ENCODE measurements around the gene AUTS2. TPM values are rescaled to one million over a fixed set of nuclear protein-coding genes. Genes with fewer than 3 reads are reported as not detected.

AUTS2 gene
- total RNA-seq, 1 donor from 2014 or later: 80.6 TPM

DNA sequence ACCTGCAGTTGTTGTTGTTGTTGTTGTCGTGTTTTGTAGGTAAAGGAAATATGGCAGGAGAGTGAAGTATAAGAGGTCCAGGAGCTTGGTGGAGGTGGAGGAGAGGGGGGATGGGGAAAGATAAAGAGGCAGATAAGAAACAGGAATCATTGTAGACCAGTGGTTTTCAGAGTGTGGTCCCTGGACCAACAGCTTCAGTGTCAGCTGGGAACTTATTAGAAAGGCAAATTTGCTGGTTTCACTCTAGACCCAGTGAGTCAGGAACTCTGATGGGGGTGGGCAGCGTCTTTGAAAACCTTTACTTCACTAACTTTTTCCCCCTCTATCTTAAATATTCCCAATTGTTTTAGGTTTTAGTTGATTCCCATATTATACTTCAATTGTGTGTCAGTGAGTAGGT, 241.5 kb downstream of the AUTS2 start:
- DNase-seq (ENCODE audit: extremely low spot score, unreplicated experiment): no peak
- Mint-ChIP-seq H3K27me3 (ENCODE audit: unreplicated experiment) (no peaks in the 10 kb centered on the region), H3K36me3 (ENCODE audit: unreplicated experiment) (no peaks in the 10 kb centered on the region), H3K9me3 (ENCODE audit: unreplicated experiment) (peaks cover 6% of the 10 kb centered on the region), H3K4me1 (ENCODE audit: unreplicated experiment) (peaks cover 29% of the 10 kb centered on the region), H3K4me3 (ENCODE audit: unreplicated experiment) (no peak overlapping the region), H3K27ac (ENCODE audit: unreplicated experiment) (no peak overlapping the region)
- no peak for TF ChIP-seq CTCF (IDR thresholded peaks at IDR 0.05)

DNA sequence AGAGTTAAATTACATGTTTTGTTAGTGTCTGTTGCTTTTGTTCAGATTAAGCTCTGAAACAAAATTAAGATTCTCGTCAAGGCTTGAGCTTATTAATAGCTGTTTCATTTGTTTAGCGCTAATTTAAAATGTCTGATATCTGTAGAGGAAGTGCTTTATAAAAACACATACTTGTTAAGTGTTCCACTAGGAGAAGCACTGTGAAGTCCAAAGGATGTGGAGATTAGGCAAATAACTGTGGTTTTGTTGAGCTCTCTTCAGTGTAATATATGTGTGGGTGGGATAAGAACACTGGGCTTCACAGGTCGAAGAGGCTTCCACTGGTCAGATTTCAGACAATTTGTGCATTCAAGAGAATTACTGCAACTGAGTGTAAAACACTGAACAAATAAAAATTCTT, 242.0 kb downstream of the AUTS2 start:
- no peak for DNase-seq (ENCODE audit: extremely low spot score, unreplicated experiment)
- no peaks in the 10 kb centered on the region for H3K27me3 Mint-ChIP-seq (ENCODE audit: unreplicated experiment)
- H3K9me3 Mint-ChIP-seq (ENCODE audit: unreplicated experiment): peaks cover 6% of the 10 kb centered on the region
- H3K27ac Mint-ChIP-seq (ENCODE audit: unreplicated experiment): no peak overlapping the region
- no peaks in the 10 kb centered on the region for H3K36me3 Mint-ChIP-seq (ENCODE audit: unreplicated experiment)
- TF ChIP-seq CTCF (IDR thresholded peaks at IDR 0.05): no peak
- peaks cover 29% of the 10 kb centered on the region for H3K4me1 Mint-ChIP-seq (ENCODE audit: unreplicated experiment)
- no peak overlapping the region for H3K4me3 Mint-ChIP-seq (ENCODE audit: unreplicated experiment)

GRCh38 chr7:69843653-69844052, 245.4 kb downstream of the AUTS2 start:
- Mint-ChIP-seq H3K27ac (ENCODE audit: unreplicated experiment) (no peak overlapping the region), H3K9me3 (ENCODE audit: unreplicated experiment) (peaks cover 6% of the 10 kb centered on the region), H3K4me1 (ENCODE audit: unreplicated experiment) (peaks cover 17% of the 10 kb centered on the region), H3K27me3 (ENCODE audit: unreplicated experiment) (no peaks in the 10 kb centered on the region), H3K36me3 (ENCODE audit: unreplicated experiment) (no peaks in the 10 kb centered on the region), H3K4me3 (ENCODE audit: unreplicated experiment) (no peak overlapping the region)
- no peak for DNase-seq (ENCODE audit: extremely low spot score, unreplicated experiment)
- TF ChIP-seq CTCF (IDR thresholded peaks at IDR 0.05): no peak

- Mint-ChIP-seq H3K4me1 (ENCODE audit: unreplicated experiment) (peaks cover 17% of the 10 kb centered on the region), H3K27ac (ENCODE audit: unreplicated experiment) (no peak overlapping the region), H3K4me3 (ENCODE audit: unreplicated experiment) (no peak overlapping the region), H3K27me3 (ENCODE audit: unreplicated experiment) (no peaks in the 10 kb centered on the region), H3K9me3 (ENCODE audit: unreplicated experiment) (peaks cover 6% of the 10 kb centered on the region), H3K36me3 (ENCODE audit: unreplicated experiment) (no peaks in the 10 kb centered on the region)
- TF ChIP-seq CTCF (IDR thresholded peaks at IDR 0.05): no peak
- DNase-seq (ENCODE audit: extremely low spot score, unreplicated experiment): no peak
Measured at GRCh38 chr7:69844264-69844868, 246.1 kb downstream of the AUTS2 start.

GRCh38 chr7:69845721-69846495, 247.6 kb downstream of the AUTS2 start:
- H3K27me3 Mint-ChIP-seq (ENCODE audit: unreplicated experiment): no peaks in the 10 kb centered on the region
- H3K9me3 Mint-ChIP-seq (ENCODE audit: unreplicated experiment): peaks cover 6% of the 10 kb centered on the region
- no peak for TF ChIP-seq CTCF (IDR thresholded peaks at IDR 0.05)
- H3K27ac Mint-ChIP-seq (ENCODE audit: unreplicated experiment): no peak overlapping the region
- H3K36me3 Mint-ChIP-seq (ENCODE audit: unreplicated experiment): no peaks in the 10 kb centered on the region
- peaks cover 11% of the 10 kb centered on the region for H3K4me1 Mint-ChIP-seq (ENCODE audit: unreplicated experiment)
- DNase-seq (ENCODE audit: extremely low spot score, unreplicated experiment): no peak
- no peak overlapping the region for H3K4me3 Mint-ChIP-seq (ENCODE audit: unreplicated experiment)
